ENCODE data around the gene ZNF778.
"Not testable (repeated sequence)": the region's sequence is repeated elsewhere in the genome, so short reads cannot be mapped to it uniquely, and the experiment has no call there.

ZNF778 gene

DNA sequence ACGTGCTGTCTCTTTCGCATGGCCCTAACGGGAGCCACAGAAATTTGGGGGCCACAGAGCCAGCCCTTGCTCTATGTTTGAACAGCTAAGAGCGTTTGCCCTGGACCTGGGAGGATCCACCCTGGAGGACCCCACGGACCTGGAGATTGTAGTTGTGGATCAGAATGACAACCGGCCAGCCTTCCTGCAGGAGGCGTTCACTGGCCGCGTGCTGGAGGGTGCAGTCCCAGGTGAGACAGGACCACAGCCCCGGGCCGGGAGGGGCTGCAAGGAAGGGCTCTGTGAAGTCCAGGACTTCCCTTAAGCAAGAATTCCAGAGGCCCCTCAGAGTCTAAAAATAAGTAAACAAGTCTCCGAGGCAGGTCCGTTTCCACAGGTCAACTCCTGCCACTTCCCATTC, 34.0 kb upstream of the ZNF778 start:
- DNase-seq, result no peak

DNA sequence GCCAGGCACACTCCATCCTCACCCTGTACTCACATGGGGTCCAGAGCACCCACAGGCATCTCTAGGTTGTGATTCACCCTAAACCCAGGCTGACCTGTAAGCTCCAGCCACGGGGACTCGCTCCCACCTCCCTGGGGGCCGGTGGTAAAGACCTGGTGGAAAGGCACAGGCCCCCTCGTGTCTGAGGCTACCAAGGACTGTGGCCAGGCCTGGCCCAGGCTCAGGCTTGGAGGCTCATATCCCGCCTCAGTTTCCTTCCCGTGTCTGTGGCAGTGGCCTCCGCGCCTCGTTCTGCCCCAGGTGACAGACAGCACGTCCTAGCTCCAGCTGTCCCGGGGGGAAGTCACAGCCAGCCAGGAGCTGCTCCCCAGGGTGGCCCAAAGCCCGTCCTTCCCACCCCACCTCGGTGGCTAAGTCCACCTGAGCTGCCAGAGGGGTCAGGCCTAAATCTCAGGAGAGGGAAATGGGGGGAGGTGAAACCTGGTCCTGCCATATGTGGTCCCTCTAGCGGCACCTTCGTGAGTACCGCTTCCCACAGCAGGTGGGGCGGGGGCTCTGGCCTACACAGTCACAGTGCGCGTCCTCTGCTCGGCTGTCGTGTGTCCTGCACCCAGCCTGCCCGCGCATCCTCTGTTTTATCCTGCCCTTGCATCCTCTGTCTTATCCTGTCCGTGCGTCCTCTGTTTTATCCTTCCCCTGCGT, 33.4 kb upstream of the ZNF778 start:
- no peak for DNase-seq

DNA sequence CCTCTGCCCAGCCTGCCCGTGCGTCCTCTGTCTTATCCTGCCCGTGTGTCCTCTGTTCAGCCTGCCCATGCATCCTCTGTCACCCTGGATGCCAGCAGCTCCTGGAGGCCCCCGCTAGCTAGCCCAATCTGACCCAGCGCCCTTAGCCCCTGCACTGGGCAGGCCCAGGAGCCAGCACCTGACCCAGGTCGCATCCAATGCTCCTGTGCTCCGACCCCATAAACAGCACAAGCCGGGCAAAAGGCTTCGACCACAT, 32.9 kb upstream of the ZNF778 start:
- no peak for DNase-seq

DNA sequence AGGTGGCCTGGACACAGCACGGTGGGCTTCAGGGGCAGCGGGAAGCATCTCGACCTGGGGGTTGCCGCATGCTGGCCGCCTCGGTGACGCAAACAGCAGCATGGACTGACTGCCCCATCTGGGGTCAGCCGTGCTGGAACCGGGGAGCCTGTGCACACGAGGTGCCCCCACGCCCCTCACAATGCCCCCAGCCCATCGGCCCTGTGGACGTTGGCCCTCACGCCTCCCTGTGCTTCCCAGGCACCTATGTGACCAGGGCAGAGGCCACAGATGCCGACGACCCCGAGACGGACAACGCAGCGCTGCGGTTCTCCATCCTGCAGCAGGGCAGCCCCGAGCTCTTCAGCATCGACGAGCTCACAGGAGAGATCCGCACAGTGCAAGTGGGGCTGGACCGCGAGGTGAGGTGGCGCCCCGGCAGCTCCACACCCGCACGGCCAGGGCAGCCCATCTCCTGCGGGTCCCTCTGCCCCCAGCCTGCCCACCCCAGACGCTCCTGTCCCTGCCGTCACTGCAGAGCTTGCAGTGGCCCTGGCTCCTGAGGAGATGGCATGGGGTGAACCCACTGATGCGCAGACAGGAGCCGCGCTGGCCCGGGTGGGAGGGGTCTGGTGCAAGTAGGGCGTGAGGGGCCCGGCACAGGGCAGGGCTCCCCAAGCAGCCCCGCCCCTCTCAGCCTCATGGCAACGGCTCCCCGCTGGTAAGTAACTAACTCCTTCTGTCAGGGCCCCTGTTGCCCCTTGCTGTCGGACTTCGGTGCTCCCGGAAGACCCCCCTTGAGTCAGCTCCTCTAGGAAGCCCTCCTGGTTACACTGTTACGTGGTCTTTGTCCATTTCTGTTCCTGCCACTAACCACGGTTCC, 32.3 kb upstream of the ZNF778 start:
- no peak for DNase-seq

DNA sequence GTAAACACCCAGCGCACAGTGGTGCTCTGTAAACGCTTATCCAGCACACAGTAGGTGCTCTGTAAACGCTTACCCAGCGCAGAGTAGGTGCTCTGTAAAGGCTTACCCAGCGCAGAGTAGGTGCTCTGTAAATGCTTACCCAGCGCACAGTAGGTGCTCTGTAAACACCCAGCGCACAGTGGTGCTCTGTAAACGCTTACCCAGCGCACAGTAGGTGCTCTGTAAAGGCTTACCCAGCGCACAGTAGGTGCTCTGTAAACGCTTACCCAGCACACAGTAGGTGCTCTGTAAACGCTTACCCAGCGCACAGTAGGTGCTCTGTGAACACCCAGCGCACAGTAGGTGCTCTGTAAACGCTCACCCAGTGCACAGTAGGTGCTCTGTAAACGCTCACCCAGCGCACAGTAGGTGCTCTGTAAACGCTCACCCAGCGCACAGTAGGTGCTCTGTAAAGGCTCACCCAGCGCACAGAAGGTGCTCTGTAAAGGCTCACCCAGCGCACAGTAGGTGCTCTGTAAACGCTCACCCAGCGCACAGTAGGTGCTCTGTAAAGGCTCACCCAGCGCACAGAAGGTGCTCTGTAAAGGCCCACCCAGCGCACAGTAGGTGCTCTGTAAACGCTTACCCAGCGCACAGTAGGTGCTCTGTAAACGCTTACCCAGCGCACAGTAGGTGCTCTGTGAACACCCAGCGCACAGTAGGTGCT, 31.5 kb upstream of the ZNF778 start:
- DNase-seq, result not testable (repeated sequence)

DNA sequence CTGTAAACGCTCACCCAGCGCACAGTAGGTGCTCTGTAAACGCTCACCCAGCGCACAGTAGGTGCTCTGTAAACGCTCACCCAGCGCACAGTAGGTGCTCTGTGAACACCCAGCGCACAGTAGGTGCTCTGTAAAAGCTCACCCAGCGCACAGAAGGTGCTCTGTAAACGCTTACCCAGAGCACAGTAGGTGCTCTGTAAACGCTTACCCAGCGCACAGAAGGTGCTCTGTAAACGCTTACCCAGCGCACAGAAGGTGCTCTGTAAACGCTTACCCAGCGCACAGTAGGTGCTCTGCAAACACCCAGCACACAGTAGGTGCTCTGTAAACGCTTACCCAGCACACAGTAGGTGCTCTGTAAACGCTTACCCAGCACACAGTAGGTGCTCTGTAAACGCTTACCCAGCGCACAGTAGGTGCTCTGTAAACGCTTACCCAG, 30.9 kb upstream of the ZNF778 start:
- not testable (repeated sequence) for DNase-seq

DNA sequence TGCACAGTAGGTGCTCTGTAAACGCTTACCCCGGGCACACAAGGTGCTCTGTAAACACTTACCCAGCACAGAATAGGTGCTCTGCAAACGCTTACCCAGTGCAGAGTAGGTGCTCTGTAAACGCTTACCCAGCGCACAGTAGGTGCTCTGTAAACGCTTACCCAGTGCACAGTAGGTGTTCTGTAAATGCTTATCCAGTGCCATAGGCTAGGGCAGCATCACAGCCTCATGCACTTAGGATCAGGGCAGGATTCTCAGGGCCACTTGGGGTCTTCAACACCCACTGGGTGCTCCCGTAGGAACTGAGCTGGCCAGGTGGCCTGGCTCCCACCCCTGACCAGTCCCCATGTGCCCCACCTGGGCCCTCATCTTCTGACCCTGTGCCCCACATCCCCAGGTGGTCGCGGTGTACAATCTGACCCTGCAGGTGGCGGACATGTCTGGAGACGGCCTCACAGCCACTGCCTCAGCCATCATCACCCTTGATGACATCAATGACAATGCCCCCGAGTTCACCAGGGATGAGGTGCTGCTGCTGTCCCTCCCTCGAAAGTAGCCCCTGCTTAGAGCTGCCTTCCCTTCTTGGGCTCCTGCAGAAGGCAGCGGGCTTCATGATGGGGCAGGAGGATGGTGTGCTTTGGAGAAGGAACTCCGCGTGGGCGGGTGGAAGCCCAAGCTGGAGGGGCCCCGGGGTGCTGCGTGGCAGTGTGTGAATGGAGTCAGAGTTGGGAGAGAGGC, 30.3 kb upstream of the ZNF778 start:
- DNase-seq, result no peak

DNA sequence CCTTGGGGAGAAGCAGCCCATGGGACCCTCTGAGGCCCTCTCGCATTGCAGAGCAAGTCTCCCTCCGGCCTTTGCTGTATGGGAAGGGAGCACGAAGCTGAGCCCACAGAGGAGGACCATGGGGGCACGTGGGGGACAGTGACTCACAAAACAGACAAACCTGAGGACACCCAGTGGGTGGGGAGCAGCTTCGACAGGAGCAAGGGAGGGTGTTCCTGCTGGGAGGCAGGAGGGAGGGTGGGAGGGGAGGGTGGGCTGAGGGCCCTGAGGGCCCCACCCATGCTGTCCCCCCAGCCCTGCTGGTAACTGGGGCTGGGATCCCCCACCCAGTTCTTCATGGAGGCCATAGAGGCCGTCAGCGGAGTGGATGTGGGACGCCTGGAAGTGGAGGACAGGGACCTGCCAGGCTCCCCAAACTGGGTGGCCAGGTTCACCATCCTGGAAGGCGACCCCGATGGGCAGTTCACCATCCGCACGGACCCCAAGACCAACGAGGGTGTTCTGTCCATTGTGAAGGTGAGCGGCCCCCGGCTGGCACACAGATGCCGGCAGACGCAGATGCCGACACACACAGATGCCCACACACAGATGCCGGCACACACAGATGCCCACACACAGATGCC, 29.6 kb upstream of the ZNF778 start:
- DNase-seq, result no peak

DNA sequence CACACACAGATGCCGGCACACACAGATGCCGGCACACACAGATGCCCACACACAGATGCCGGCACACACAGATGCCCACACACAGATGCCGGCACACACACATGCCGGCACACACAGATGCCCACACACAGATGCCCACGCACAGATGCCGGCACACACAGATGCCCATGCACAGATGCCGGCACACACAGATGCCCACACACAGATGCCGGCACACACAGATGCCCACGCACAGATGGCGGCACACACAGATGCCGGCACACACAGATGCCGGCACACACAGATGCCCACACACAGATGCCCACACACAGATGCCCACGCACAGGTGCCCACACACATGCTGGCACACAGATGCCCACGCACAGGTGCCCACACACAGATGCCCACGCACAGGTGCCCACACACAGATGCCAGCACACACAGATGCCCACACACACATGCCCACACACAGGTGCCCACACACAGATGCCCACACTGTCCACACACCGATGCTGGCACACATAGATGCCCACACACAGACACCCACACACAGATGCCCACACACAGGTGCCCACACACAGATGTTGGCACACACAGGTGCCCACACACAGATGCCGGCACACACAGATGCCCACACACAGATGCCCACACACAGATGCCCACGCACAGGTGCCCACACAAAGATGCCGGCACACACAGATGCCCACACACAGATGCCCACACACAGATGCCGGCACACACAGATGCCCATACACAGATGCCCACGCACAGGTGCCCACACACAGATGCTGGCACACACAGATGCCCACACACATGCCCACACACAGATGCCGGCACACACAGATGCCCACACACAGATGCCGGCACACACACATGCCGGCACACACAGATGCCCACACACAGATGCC, 28.8 kb upstream of the ZNF778 start:
- DNase-seq, result not testable (repeated sequence)

DNA sequence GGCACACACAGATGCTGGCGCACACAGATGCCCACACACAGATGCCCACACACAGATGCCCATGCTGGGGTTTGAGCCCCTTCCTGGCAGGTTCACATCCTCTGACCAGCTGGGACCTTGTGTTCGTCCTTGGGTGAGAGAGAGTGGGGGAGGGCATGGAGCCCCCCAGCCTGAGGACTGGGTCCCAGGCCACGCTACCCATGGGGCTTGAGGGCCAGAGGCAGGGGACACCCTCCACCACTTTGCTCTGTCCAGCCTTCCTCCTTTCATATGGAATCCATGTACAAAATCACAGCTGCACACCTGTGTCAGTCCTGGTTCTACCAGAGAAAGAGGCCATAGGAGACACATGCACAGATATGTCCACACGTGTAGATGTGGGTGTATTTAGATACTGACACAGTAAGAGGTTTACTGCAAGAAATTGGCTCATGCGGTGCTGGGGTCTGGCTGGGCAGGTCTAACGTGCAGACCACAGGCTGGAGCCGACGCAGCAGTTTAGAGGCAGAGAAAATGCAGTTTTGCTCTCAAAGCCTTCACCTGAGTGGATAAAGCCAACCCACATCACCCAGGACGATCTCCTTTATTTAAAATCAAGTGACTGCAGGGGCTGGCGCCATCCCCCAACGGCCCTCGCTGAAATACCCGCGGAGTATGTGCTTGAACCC, 28.0 kb upstream of the ZNF778 start:
- no peak for DNase-seq

DNA sequence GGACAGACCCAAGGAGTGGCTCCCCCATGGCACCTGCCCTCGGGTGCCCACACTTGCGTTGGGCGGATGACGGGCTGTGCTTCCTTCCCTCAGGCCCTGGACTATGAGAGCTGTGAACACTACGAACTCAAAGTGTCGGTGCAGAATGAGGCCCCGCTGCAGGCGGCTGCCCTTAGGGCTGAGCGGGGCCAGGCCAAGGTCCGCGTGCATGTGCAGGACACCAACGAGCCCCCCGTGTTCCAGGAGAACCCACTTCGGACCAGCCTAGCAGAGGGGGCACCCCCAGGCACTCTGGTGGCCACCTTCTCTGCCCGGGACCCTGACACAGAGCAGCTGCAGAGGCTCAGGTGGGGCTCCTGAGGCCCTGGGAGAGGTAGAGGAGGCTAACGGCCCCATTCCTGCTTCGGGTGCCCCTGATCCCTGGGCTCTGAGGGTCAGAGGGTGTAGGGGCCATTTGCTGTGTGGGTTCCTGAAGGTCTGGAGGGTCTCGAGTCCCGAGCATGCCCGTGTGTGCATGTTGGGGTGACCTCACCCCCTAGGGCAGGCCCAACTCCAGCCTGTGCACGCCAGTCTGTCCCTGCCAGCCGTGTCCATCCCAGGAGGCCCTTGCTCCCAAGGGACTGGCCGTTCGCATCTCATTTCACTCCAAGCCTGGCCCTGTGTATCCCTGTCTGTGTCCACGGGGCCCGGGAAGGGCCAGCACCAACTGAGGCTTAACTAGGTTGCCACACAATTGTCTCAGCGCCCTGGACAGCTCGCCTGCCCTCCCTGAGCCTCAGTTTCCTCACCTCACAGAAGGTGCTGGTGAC, 27.1 kb upstream of the ZNF778 start:
- DNase-seq, result no peak

DNA sequence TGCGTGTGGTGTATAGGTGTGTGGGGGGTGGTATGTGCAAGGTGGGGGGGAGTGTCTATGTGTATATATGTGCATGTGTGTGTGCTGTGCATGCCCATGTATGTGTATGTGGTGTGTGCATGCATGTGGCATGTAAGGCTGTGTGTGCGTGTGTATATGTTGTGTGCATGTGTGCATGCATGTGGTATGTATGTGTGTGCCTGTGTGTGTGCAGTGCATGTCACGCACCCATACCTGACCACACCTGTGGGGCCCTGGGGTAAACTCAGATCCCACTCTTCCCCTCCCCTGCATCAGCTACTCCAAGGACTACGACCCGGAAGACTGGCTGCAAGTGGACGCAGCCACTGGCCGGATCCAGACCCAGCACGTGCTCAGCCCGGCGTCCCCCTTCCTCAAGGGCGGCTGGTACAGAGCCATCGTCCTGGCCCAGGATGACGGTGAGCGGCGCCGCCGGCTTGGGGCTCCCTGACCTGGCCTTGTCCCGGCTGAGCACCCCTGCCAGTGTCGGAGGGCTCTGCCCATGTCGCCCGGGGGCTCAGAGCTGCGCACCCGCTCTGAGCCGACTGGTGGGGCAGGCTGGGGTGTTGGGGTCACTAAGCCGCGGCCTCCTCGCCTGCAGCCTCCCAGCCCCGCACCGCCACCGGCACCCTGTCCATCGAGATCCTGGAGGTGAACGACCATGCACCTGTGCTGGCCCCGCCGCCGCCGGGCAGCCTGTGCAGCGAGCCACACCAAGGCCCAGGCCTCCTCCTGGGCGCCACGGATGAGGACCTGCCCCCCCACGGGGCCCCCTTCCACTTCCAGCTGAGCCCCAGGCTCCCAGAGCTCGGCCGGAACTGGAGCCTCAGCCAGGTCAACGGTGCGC, 26.2 kb upstream of the ZNF778 start:
- no peak for DNase-seq

DNA sequence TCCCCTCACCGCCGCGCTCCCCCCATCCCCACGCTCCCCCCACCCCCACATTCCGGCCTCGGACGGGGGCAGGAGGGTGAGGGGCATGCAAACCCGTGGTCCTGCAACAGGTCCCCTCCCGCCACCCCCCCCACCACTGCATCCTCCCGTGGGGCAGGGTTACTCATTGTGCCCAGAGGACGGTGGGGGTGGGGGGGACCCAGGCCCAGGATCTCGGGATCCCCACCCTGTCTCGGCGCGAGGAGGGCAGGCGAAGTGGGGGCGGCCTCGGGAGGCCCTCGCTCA, 25.7 kb upstream of the ZNF778 start:
- no peak for DNase-seq

DNA sequence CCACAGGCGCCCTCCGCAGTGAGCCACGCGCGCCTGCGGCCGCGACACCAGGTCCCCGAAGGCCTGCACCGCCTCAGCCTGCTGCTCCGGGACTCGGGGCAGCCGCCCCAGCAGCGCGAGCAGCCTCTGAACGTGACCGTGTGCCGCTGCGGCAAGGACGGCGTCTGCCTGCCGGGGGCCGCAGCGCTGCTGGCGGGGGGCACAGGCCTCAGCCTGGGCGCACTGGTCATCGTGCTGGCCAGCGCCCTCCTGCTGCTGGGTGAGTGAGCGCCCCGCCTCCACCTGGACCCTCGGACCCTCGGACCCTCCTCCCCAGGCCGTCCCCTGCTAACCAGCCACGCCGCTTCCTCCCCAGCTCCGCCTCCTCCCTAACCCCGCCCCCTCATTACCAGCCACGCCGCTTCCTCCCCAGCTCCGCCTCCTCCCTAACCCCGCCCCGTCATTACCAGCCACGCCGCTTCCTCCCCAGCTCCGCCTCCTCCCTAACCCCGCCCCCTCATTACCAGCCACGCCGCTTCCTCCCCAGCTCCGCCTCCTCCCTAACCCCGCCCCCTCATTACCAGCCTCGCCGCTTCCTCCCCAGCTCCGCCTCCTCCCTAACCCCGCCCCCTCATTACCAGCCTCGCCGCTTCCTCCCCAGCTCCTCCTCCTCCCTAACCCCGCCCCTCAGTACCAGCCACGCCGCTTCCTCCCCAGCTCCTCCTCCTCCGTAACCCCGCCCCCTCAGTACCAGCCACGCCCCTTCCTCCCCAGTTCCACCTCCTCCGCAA, 25.1 kb upstream of the ZNF778 start:
- DNase-seq, result not testable (repeated sequence)

DNA sequence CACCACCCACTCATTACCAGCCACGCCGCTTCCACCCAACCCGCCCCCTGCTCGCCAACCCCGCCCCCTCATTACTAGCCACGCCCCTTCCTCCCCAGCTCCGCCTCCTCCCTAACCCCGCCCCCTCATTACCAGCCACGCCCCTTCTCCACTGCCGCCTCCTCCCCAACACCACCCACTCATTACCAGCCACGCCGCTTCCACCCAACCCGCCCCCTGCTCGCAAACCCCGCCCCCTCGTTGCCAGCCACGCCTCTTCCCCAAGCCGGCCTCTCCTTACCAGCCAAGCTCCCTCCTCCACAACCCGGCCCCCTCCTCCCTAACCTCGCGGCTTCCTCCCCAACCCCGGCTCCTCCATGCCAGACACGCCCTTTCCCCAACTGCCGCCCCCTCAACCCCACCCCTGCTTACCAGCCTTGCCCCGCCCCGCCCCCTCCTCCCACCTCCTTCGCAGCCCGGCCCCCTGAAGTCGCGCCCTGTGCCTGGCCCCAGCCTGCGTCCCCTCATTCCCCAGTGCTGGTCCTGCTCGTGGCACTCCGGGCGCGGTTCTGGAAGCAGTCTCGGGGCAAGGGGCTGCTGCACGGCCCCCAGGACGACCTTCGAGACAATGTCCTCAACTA, 24.4 kb upstream of the ZNF778 start:
- DNase-seq, result no peak

DNA sequence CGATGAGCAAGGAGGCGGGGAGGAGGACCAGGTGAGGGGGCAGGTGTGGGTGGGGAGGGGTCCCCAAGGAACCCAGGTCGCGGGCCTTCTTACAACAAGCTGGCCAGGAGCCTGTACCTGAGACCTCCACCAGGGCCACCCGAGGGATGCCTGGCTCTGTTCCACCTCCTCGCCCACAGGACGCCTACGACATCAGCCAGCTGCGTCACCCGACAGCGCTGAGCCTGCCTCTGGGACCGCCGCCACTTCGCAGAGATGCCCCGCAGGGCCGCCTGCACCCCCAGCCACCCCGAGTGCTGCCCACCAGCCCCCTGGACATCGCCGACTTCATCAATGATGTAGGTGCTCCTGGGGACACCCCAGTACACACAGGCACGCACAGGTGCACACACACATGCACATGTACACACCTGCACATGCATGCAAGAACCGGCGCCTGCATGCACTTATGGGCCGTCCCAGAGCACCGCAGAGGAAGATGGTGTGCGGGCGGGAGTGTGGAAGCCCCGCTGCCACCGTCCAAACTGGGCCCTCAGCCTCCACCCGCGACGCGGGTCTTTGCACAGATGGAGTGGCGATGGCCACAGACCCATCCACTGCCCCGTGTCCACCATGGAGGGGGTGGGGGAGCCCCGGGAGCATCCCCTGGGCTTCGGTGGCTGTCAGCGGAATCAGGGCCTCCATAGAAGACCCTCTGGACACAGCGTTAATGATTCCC, 23.8 kb upstream of the ZNF778 start:
- DNase-seq, result no peak
